ENCODE results near the gene CAMK4. TPM values are rescaled to one million over a fixed set of nuclear protein-coding genes. Genes with fewer than 3 reads are reported as not detected.
"Not testable (repeated sequence)": the region's sequence is repeated elsewhere in the genome, so short reads cannot be mapped to it uniquely, and the experiment has no call there.

Gene CAMK4
- total RNA-seq, 2 donors from 2014 or later: 0.38 to 0.69 TPM

- intact Hi-C loops (cut with DNase I): no loop called here
- no peak for DNase-seq (ENCODE audit: low spot score)
Measured at GRCh38 chr5:111299831-111300432, 75.7 kb downstream of the CAMK4 start.

GRCh38 chr5:111301264-111301663 is 77.1 kb downstream of the CAMK4 start:
- DNase-seq (ENCODE audit: low spot score): no peak
- intact Hi-C loops (cut with DNase I): no loop called here

GRCh38 chr5:111302043-111302442 is 77.9 kb downstream of the CAMK4 start:
- DNase-seq (ENCODE audit: low spot score); intact Hi-C loops (cut with DNase I): not testable (repeated sequence)

GRCh38 chr5:111308951-111309350 is 84.8 kb downstream of the CAMK4 start:
- intact Hi-C loops (cut with DNase I): no loop called here

GRCh38 chr5:111309384-111309783 is 85.2 kb downstream of the CAMK4 start:
- DNase-seq (ENCODE audit: low spot score): no peak
- intact Hi-C loops (cut with DNase I): no loop called here

More at GRCh38 chr5:111308951-111309350, 84.8 kb downstream of the CAMK4 start:
- DNase-seq (ENCODE audit: low spot score): no peak

GRCh38 chr5:111310711-111311620 is 86.8 kb downstream of the CAMK4 start:
- intact Hi-C loops (cut with DNase I): no loop called here

GRCh38 chr5:111311666-111312065 is 87.5 kb downstream of the CAMK4 start:
- intact Hi-C loops (cut with DNase I): no loop called here
- DNase-seq (ENCODE audit: low spot score): no peak

More at GRCh38 chr5:111310711-111311620, 86.8 kb downstream of the CAMK4 start:
- DNase-seq (ENCODE audit: low spot score): no peak

GRCh38 chr5:111313017-111313724 is 89.0 kb downstream of the CAMK4 start:
- no peak for DNase-seq (ENCODE audit: low spot score)
- intact Hi-C loops (cut with DNase I): no loop called here

GRCh38 chr5:111320953-111321352 is 96.8 kb downstream of the CAMK4 start:
- no peak for DNase-seq (ENCODE audit: low spot score)

GRCh38 chr5:111321376-111321775 is 97.2 kb downstream of the CAMK4 start:
- no peak for DNase-seq (ENCODE audit: low spot score)
- intact Hi-C loops (cut with DNase I): no loop called here

More at GRCh38 chr5:111320953-111321352, 96.8 kb downstream of the CAMK4 start:
- intact Hi-C loops (cut with DNase I): no loop called here

GRCh38 chr5:111326551-111326950 is 102.4 kb downstream of the CAMK4 start:
- DNase-seq (ENCODE audit: low spot score): no peak
- intact Hi-C loops (cut with DNase I): no loop called here

- intact Hi-C loops (cut with DNase I): no loop called here
- DNase-seq (ENCODE audit: low spot score): no peak
Measured at GRCh38 chr5:111337133-111337532, 112.9 kb downstream of the CAMK4 start.

- intact Hi-C loops (cut with DNase I): no loop called here
- no peak for DNase-seq (ENCODE audit: low spot score)
Measured at GRCh38 chr5:111337688-111338087, 113.5 kb downstream of the CAMK4 start.

- DNase-seq (ENCODE audit: low spot score): no peak
- intact Hi-C loops (cut with DNase I): no loop called here
Measured at GRCh38 chr5:111345731-111346130, 121.5 kb downstream of the CAMK4 start.

GRCh38 chr5:111347021-111347420 is 122.8 kb downstream of the CAMK4 start:
- no peak for DNase-seq (ENCODE audit: low spot score)
- intact Hi-C loops (cut with DNase I): no loop called here

GRCh38 chr5:111348661-111349329 is 124.6 kb downstream of the CAMK4 start:
- intact Hi-C loops (cut with DNase I): no loop called here

GRCh38 chr5:111349429-111349828 is 125.2 kb downstream of the CAMK4 start:
- DNase-seq (ENCODE audit: low spot score): no peak
- intact Hi-C loops (cut with DNase I): no loop called here

More at GRCh38 chr5:111348661-111349329, 124.6 kb downstream of the CAMK4 start:
- no peak for DNase-seq (ENCODE audit: low spot score)

- intact Hi-C loops (cut with DNase I): no loop called here
Measured at GRCh38 chr5:111353035-111353434, 128.9 kb downstream of the CAMK4 start.

GRCh38 chr5:111358726-111359125 is 134.5 kb downstream of the CAMK4 start:
- intact Hi-C loops (cut with DNase I); DNase-seq (ENCODE audit: low spot score): not testable (repeated sequence)

More at GRCh38 chr5:111353035-111353434, 128.9 kb downstream of the CAMK4 start:
- DNase-seq (ENCODE audit: low spot score): no peak
